ENCODE measurements around the gene MEMO1.
"Not testable (repeated sequence)": the region's sequence is repeated elsewhere in the genome, so short reads cannot be mapped to it uniquely, and the experiment has no call there.

- not testable (repeated sequence) for TF ChIP-seq CREB1 (CRISPR knock-in tag; IDR thresholded peaks at IDR 0.05); CTCF (IDR thresholded peaks at IDR 0.05); ESRRA (CRISPR knock-in tag; IDR thresholded peaks at IDR 0.05; ENCODE audit: borderline replicate concordance)
- TF ChIP-seq, protein P1, sequence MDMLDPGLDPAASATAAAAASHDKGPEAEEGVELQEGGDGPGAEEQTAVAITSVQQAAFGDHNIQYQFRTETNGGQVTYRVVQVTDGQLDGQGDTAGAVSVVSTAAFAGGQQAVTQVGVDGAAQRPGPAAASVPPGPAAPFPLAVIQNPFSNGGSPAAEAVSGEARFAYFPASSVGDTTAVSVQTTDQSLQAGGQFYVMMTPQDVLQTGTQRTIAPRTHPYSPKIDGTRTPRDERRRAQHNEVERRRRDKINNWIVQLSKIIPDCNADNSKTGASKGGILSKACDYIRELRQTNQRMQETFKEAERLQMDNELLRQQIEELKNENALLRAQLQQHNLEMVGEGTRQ (CRISPR knock-in tag; IDR thresholded peaks at IDR 0.05): not testable (repeated sequence)
These were observed 53.9 kb downstream of the MEMO1 start for GRCh38 chr2:31956934-31957333.

Measured in WTC11 (cell line).